Measurements from ENCODE around the gene GRAMD1B. TPM values are rescaled to one million over a fixed set of nuclear protein-coding genes. Genes with fewer than 3 reads are reported as not detected.
A peak's percentile ranks its signal among the peaks of the same experiment; 100 is the strongest.

GRAMD1B gene
- polyA plus RNA-seq, 3 donors = 3.2 to 13.9 (median 3.3) TPM

DNA sequence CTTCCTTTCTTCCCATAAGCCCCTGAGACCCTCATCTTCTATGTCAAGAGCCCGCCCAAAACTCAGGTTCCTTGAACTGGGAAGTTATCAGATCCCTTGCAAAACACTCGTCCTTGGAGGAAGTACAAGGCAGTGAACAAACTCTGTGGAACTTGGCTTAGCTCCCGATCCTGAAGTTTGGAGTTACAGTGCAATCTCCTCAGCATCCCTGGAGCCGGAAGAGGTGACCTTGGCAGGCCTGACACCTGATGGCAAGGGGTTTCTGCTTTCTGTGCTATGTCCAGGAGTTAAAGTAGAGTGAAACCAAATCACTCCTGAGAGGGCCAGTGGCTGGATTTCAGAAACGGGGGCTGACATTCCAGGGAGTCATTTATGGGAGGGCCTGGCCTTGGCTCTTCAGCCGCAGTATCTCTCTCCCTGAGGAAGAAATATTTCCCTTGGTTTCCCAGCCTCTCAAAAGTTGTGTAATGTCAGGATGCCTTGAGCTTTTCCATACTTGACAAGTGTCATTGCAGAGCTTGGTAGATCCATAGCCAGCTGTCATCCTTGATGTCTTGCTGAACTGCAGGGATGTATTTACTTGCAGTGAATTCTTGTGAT is 1.9 kb upstream of the GRAMD1B start:
- Histone ChIP-seq H2AFZ (ENCODE audit: insufficient read depth, low read depth, low read length, poor library complexity, severe bottlenecking) (no peak overlapping the region), H3K27me3 (ENCODE audit: control insufficient read depth in 2 of 2, insufficient read depth in 2 of 2, low read length in 2 of 2) (no peaks in the 10 kb centered on the region), H3K9me3 (replicated peaks in 1 of 2; ENCODE audit: control insufficient read depth in 1 of 2, insufficient read depth in 1 of 2, low read length in 2 of 2) (no peaks in the 10 kb centered on the region), H3K4me3 (replicated peaks in 1 of 3; ENCODE audit: low read depth in 2 of 3, low read length in 3 of 3) (no peak overlapping the region), H3K9ac (ENCODE audit: insufficient read depth, low read length, poor library complexity, severe bottlenecking) (no peak overlapping the region), H4K20me1 (ENCODE audit: insufficient read depth, low read length) (no peaks in the 10 kb centered on the region), H3K4me2 (replicated peaks; ENCODE audit: extremely low read depth, low read length, poor library complexity, severe bottlenecking) (no peak overlapping the region), H3K36me3 (replicated peaks in 1 of 2; ENCODE audit: control insufficient read depth in 1 of 2, insufficient read depth in 2 of 2, low read length in 2 of 2) (no peaks in the 10 kb centered on the region), H3K27ac (ENCODE audit: low read depth in 1 of 2, low read length in 2 of 2) (no peak overlapping the region), H3K4me1 (ENCODE audit: control insufficient read depth in 1 of 2, insufficient read depth in 2 of 2, low read length in 2 of 2) (peaks cover 24 to 31% of the 10 kb centered on the region in 2 donors), H3K79me2 (ENCODE audit: insufficient read depth, low read length) (peaks cover 27% of the 10 kb centered on the region)
- Mint-ChIP-seq H3K27ac (no peak overlapping the region), H3K9me3 (no peaks in the 10 kb centered on the region), H3K27me3 (ENCODE audit: low read depth in 3 of 3) (peaks cover 1 to 6% (median 2%) of the 10 kb centered on the region in 3 donors), H3K4me1 (peaks cover 36% of the 10 kb centered on the region), H3K36me3 (peaks cover 3 to 7% of the 10 kb centered on the region in 2 donors), H3K4me3 (no peak overlapping the region)
- TF ChIP-seq, protein P1, sequence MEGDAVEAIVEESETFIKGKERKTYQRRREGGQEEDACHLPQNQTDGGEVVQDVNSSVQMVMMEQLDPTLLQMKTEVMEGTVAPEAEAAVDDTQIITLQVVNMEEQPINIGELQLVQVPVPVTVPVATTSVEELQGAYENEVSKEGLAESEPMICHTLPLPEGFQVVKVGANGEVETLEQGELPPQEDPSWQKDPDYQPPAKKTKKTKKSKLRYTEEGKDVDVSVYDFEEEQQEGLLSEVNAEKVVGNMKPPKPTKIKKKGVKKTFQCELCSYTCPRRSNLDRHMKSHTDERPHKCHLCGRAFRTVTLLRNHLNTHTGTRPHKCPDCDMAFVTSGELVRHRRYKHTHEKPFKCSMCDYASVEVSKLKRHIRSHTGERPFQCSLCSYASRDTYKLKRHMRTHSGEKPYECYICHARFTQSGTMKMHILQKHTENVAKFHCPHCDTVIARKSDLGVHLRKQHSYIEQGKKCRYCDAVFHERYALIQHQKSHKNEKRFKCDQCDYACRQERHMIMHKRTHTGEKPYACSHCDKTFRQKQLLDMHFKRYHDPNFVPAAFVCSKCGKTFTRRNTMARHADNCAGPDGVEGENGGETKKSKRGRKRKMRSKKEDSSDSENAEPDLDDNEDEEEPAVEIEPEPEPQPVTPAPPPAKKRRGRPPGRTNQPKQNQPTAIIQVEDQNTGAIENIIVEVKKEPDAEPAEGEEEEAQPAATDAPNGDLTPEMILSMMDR (IDR thresholded peaks at IDR 0.05) = no peak
- intact Hi-C loops (cut with micrococcal nuclease) = no loop called here
- 76% methylated on average over 5 of the region's 6 CpGs for WGBS (ENCODE audit: insufficient coverage)
- DNase-seq = no peak

DNA sequence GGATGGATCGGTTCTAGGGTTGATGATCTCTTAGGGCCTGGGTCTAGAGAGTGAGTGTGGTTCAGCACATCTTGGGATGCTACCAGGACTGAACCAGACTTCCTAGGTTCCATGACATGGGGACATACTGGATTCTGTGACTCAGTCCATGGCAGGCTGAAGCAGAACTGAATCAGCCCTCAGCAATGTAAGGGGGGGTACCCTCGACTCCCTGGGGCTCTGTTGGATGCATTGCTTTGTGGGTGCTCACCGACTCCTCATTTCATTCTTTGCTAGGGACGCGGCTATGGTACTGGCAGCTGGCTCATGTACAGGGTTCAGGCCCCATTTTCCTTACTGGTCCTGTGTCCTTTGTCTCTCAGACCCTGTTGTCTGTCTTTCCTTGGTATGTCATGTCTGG is 733 bp upstream of the GRAMD1B start:
- peaks cover 1 to 5% (median 2%) of the 10 kb centered on the region in 3 donors for H3K27me3 Mint-ChIP-seq (ENCODE audit: low read depth in 3 of 3)
- peak in 1 of 3 donors; percentile 20 for DNase-seq
- H3K4me1 ChIP-seq (ENCODE audit: control insufficient read depth in 1 of 2, insufficient read depth in 2 of 2, low read length in 2 of 2) = peaks cover 29 to 41% of the 10 kb centered on the region in 2 donors
- H3K79me2 ChIP-seq (ENCODE audit: insufficient read depth, low read length) = peaks cover 38% of the 10 kb centered on the region
- intact Hi-C loops (cut with micrococcal nuclease) = no loop called here
- H3K4me3 Mint-ChIP-seq = peak overlapping the region; percentile 87 to 96
- TF ChIP-seq, protein P1 (IDR thresholded peaks at IDR 0.05) = no peak
- H2AFZ ChIP-seq (ENCODE audit: insufficient read depth, low read depth, low read length, poor library complexity, severe bottlenecking) = no peak overlapping the region
- no peak overlapping the region for H3K9ac ChIP-seq (ENCODE audit: insufficient read depth, low read length, poor library complexity, severe bottlenecking)
- H3K4me3 ChIP-seq (replicated peaks in 1 of 3; ENCODE audit: low read depth in 2 of 3, low read length in 3 of 3) = peak overlapping the region in 1 of 3 experiments; percentile 86
- peak overlapping the region in 1 of 2 donors; percentile 81 for H3K27ac ChIP-seq (ENCODE audit: low read depth in 1 of 2, low read length in 2 of 2)
- no peaks in the 10 kb centered on the region for H3K27me3 ChIP-seq (ENCODE audit: control insufficient read depth in 2 of 2, insufficient read depth in 2 of 2, low read length in 2 of 2)
- no peaks in the 10 kb centered on the region for H3K9me3 ChIP-seq (replicated peaks in 1 of 2; ENCODE audit: control insufficient read depth in 1 of 2, insufficient read depth in 1 of 2, low read length in 2 of 2)
- WGBS (ENCODE audit: insufficient coverage) = 96% methylated on average over 4 of the region's 5 CpGs
- H3K27ac Mint-ChIP-seq = peak overlapping the region in 4 of 7 donors; percentile 80 to 95 (median 91)
- no peaks in the 10 kb centered on the region for H4K20me1 ChIP-seq (ENCODE audit: insufficient read depth, low read length)
- no peaks in the 10 kb centered on the region for H3K9me3 Mint-ChIP-seq
- peaks cover 3 to 7% of the 10 kb centered on the region in 2 donors for H3K36me3 Mint-ChIP-seq
- H3K4me1 Mint-ChIP-seq = peaks cover 47% of the 10 kb centered on the region
- peak overlapping the region; percentile 90 for H3K4me2 ChIP-seq (replicated peaks; ENCODE audit: extremely low read depth, low read length, poor library complexity, severe bottlenecking)
- H3K36me3 ChIP-seq (replicated peaks in 1 of 2; ENCODE audit: control insufficient read depth in 1 of 2, insufficient read depth in 2 of 2, low read length in 2 of 2) = no peaks in the 10 kb centered on the region

Data from CD14-positive monocyte (primary cell).